GM21447 (cell line): ENCODE results near the gene HDAC10.

Source experiments
- ATAC-seq: cut with Tn5 transposase; IDR thresholded peaks from one replicate; pipeline ENCODE4 v1.9.1; 2021; ENCODE audit not compliant: unreplicated experiment

The HDAC10 gene

DNA sequence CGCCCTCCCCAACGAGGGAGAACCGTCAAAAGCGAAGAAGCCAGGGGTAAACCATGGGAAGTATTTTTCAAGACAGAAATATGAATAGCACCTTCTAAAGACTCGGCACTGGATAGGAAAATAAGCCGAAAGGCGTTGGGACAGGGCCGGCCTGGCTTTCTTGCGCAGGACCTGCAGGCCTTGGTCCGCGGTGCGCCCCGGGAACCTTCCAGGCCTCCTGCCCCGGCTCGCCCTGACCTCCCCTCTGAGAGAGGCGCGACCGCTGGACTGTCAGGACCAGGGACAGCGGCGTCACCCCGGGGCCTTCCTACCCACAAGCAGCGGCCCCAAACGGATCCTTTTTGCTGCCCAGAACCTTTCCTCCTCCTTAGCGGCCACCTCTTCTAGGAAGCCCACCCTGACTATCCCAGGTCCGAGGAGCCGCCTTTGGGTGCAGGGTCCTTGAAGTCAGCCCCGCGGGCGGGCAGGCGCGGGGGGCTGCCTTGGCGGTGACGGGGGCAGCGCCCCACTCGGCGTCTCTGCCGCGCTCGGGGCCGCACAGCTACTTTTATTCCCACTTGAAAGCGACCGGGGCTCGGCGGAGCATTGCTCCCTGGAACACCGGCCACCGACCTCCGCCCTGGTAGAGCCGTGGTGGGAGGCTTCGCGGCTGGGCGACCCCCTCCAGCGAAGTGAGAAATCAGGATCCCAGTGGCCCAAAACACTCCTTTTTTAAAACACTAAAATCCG lies 19.8 kb upstream of the HDAC10 start:
- ATAC-seq = no peak

DNA sequence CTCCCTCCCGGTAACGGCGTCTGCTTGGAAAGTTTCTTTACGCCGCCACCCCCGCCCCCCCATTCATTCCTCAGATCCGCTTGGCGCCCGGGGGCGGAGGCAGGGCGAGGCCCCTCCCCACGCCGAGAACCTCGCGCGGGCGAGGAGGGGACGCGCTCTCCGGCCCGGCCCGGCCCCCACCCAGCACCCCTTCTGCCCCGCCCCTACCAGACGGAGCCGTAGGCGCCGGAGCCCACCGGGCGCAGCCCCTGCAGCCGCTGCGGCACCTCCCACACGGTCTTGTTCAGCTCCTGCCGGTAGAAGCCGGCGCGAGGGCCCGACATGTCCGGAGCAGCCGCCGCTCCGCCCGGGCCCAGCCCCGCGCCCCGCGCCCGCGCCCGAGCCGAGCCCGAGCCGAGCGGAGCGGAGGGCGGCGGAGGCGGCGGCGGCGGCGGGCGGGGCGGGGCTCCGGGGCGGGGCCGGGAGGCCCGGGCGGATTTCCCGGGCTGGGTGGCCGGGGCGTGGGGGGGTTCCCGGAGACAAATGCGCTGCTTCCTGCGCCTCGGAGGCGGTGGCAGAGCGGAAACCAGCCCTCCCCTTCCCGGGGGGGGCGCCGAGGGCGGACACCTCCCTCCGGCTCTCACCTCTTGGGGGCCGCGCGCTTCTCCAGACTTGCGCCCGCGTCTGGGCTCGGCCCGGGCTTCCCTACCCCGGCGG lies 19.1 kb upstream of the HDAC10 start, which contains the start of gene MAPK11:
TSS of gene MAPK11 (minus strand) at position 411 of the 696 bp plus-strand sequence. CDS start at position 323, 88 bp downstream.
- ATAC-seq = no peak

DNA sequence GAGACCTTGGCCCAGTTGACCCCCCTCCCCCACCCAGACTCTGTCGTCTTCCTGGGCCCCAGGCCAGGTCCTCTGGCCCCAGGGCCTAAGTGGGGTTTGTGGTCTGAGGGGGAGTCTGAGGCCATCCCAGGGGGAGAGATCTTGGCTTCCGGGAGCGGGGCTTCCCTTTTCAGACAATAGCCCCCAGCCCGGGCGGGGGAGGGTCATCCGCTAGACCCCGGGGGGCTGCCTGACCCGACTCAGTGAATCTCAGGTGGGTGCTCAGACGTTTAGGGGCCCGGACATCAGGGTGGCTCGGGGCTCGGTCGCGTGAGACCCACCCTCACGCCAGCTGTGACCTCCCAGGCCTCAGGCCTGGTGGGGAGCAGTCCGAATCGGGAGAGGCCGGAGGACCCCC lies 18.5 kb upstream of the HDAC10 start:
- no peak for ATAC-seq

DNA sequence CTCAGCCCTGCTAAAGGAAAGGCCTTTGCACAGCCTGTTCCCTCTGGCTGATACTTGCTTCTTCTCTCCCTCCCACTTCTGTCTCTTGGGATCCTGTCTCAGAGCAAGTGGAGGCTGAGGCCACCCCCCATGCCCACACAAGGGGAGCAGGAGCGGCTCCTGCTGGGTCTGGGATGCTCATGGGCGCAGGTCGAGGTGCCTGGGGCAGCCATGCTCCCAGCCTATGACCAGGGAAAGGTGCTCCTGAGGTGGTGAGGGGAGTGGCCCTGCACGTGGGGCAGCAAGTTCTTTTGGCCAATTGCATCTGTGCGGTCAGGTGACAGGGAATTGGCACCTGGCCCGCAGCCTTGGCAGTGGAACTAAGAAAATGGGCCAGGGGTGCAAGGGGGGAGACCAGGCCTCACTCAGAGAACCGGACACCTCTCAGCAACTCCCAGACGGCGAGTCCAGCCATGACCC lies 17.6 kb upstream of the HDAC10 start:
- ATAC-seq = no peak

DNA sequence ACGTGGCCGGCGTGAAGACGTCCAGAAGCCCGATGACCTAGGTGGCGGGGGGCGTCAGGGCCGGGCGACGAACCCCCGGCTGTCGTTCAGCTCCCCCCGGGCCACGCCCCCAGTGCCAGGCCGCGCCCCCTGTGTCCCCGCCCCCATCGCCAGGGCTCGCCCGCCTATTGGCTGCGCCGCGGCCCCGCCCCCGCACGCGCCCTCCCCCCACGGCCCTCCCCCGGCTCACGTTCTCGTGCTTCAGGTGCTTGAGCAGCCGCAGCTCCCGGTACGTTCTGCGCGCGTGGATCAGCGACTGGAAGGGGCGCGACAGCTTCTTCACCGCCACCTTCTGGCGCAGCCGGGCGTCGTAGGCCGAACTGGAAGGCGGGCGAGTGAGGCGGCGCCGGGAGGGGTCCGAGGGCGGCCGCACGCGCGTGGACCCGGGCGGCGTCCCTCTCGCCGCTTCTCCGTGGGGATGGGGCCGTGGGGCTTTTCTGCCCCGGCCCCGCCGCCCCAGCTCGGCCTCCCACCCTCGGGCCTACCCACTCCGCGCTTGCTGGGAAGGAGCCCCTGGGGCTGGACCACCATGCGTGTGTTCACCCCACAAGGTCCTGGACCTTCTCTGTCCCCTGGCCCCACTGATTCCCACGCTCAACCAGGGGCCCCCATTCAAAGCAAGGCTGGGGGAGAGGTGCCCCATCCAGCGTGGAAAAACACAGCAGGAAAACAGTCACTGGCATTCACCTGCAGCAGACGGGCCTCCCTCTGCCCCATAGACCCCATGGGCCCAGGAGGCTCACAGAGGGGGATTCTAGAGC lies 16.7 kb upstream of the HDAC10 start:
- ATAC-seq = no peak

DNA sequence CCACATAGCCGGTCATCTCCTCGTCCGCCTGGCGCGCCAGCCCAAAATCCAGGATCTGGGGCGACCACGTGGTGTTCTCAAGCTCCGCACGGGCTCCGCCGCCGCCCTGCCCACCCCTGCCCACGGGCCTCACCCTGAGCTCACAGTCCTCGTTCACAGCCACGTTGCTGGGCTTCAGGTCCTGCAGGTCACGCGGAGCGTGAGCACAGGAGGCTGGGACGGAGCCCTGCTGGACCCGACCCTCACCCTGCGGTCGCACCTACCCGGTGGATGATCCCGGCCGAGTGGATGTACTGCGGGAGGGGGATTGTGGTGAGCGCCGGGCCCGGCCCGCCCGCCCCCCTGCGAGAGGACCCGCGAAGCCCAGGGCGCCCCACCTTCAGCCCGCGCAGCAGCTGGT lies 15.9 kb upstream of the HDAC10 start:
- ATAC-seq = no peak

DNA sequence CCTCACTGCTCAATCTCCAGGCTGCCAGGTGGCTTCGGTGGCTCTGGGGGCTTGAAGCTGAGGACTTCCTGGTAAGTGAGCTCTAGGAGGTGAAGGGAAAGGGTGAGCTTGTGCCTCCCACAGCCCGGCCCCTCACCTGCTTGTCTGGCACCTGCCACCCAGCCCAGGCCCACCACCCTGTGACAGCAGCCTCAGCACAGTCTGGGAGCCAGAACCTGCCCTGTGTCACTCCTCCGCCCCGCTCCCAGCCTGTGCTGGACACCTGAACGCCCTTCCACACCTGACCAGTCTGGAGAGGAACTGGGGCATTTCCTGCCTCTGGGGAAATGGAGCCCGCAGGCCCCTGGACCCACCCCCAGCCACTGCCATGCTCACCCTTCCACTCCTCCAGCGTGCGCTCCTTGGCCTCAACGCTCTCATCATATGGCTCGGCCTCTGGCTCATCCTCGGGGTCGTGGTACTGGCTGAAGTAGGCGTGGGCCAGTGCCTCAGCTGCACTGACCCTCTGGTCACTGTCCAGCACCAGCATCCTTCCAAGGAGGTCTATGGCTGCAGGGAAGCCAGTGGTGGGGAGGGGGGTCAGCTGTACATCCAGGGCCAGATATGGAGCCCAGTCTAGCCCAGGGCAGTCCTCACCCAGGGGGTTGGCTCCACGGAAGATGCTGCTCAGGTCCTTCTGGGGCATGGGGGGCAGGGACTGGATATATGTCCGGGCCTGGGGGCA lies 14.0 kb upstream of the HDAC10 start:
- no peak for ATAC-seq

DNA sequence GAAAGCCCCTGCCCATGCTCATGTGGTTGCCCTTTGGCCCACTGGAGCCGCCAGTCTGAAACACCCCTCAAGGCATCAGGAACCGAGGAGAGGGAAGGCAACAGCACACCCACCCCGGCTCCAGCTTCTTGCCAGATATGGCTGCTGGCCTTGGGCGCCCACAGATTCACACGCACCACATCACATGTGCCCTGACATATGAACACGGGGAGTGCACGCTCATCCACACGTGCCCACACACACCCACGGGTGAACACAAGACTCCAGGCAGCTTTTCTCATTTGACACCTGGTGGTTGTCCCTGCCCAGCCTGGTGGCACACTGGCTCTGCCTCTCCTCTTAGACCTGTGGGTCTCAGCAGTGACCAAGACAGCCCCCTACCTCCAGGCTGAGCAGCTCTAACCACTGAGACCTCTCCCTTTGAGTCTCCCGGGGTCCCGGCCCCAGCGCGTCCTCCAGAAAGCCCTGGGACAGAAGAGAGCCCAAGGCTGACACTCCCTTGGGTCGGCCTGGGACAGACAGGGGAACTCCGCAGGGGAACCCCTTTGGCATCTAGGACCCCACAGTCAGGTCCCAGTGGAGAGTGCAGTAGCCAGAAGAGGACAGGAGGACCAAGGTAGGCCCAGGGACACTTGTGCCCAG lies 13.2 kb upstream of the HDAC10 start:
- no peak for ATAC-seq

DNA sequence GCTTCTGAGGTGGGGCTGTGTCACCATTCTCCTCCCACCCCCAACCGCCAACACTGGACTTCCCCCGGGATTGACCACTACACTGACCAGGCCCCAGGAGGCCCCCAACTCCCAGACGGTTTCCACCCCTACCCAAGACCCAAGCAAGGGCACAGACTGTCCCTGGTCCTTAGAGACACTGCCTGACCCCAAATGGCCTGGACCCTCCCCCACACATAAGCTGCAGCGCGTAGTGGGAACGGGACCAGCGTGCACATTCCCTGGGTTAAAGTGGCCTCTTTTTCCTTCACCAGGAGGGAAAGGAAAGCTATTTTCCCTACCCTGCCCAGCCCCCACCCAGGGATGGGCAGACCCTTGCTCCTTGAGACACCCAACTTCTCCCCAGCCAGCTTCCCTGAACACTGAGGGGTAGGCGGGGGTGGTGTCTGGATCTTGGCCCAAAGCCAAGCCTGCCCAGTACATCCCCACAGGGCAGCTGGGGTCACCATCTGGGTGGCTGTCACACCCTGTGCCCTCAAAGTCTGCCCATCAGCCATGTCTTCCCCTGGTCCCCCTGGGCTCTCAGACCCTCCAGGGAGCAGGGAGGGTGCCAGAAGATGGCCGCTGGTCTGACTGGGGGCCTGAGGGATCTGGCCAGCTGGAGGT lies 12.0 kb upstream of the HDAC10 start:
- ATAC-seq = no peak

DNA sequence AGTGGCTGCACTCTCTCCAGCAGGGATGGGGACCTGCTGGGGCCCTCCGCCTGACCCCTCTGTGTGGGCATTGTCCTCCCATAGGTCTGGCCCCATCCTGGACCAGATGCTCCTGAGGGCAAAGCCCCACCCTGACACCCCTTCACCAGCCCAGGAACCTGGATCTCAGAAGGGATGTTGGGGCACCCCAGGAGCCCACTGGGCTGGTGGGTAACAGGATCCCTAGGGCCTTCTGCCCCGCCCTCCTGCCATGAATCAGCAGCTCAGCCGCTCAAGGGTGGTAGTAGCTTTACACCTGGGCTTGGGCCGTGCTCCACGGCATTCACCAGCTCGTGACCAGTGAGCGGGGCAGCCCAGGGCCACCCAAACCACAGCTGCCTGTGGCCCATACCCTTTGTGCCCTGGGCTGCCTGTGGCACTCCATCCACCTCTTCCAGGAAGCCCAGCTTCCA lies 11.4 kb upstream of the HDAC10 start:
- no peak for ATAC-seq

DNA sequence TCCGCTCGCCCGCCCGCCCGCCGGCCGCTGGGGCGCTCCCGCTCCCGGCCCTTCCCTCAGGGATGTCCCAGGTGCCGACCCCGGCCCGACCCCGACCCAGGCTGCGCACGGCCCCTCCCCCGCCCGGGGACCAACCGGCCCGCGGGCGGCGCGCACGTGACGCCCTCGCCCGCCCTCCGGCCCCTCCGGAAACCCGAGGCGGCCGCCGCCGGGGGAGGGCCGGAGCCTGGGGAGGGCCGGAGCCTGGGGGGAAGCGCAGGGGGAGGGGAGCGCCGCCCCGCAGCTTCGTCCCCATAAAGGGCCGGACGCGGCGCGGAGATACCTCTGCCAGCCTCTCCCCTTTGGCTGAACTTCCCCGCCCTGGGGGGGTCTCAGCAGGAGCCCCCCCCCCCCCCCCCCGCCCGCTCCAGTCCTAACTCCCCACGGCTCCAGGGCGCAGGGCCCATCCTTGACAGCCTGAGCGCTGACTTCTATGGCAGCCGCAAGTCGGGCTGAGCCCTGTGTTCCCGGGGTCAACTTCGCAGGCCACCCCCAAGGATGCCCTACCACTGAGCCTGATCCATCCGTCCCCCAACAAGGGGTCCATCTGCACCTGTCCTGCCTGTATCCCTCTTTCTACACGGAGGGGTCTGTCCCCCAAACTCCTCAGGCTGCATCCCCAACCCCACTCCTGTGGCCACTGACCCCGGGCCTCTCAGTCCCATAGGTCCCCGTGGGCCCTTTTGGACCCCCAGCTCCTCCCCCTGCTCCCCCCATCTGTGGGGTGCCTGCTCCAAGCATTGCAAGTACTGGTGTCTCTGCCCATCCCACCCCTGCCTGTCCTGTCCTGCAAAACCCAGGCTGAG lies 10.8 kb upstream of the HDAC10 start, which contains the start of gene MAPK12:
TSS of gene MAPK12 (minus strand) at position 69 of the 845 bp plus-strand sequence. CDS start 174 bp downstream, outside the sequence.
- no peak for ATAC-seq

DNA sequence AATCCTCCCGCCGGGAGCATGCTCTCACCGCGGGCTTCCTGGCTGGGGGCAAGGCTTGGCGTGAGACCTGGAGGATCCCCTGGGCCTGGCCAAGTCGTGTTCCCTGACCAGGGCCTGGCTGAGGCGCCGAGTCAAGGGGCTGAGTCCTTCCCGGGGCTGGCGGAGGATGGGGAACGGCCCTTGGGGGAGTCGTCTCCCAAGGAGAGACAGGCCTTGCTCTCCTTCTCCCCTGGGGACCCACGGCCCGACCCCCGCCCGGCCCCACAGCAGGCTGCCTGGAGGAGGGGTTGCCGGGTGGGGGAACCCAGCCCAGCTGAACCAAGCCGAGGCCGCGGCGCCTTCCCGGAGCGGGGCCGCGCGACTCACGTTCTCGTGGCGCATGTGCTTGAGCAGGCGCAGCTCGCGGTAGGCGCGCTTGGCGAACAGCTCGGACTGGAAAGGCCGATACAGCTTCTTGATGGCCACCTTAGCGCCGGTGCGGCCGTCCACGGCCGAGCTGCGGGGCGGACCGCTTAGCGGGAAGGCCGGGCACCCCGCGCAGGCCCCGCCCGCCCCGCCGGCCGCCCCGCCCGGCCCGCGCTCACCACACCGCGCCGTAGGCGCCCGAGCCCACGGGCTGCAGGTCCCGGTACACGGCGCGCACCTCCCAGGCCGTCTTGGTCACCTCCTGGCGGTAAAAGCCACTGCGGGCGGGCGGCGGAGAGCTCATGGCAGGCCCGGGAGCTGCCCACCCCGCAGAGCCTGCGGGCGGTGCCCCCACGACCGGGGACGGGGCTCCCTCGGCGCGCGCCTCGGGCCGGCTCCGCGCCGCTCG lies 9.9 kb upstream of the HDAC10 start:
- ATAC-seq = no peak

DNA sequence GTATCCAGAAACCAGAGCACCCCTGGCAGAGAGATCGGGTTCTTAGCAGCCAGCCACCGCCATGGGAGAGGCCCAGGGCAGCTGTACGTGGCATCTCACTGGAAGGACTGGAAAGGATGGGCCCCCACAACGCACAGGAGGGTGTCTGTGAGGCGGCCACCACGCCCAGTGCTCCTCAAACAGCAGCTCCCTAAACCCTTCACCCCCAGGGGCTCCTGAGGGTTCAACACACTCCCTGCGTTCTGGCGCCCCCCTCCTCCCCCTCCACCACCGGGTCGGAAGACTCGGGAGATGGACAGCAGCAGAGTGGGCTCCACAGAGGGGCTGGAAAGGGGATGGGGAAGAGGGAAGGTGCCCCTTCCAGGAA lies 9.4 kb upstream of the HDAC10 start:
- ATAC-seq = no peak

DNA sequence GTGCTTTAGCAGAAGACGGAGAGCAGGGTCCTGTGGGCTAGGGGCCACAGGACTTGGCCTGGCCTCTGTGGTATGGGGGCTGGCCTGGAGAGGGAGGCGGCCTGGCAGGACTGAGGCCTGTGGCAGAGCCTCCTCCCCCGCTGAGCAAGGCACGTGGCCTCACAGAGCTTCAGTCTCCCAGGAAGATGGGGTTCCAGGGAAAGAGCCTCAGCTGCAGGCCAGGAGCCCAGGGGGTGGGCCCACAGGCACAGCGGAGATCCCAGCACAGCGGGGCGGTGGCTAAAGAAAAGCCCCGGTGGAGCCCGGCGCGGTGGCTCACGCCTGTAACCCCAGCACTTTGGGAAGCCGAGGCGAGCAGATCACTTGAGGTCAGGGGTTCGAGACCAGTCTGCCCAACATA lies 8.2 kb upstream of the HDAC10 start:
- ATAC-seq = no peak

DNA sequence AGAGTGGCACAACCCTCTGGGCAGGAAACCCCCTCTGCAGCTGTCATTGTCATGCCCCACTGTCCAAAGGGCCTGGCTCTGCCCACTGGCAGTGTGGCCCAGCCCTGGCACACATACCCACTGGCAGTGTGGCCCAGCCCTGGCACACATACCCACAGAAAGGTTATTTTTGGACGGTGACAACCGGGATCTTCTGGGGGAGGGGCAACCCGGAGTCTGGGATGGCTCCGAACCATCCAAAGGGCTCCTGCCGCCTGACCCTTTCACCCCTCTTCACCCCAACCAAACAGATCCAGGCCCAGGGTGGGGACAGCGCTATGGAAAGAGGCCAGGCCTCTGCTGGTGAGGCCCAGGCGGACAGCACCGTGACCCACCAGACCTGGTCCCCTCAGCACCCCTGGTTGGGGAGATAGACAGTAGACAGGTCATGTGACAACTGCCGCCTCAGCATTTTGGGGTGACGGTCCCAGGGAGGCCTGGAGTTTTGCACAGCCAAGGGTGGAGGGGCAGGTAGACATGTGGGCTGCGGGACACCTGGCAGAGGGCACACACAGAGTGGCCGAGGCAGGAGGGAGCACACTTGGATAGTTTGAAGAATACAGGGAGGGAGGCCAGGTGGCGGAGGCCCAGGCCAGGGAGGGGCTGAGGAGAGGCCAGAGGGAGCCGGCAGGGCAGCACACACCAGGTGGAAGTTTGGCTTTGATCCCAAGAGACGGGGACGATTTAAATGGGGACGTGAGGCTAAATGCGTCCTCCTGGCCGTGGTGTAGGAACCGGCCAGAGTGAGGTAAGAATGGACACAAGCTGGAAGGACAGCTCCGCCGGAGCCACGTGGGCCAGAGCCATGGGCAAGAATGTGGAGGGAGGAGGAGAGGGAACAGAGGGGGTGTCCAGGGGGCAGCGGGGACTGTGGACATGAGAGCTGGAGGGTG lies 7.6 kb upstream of the HDAC10 start:
- ATAC-seq = no peak

DNA sequence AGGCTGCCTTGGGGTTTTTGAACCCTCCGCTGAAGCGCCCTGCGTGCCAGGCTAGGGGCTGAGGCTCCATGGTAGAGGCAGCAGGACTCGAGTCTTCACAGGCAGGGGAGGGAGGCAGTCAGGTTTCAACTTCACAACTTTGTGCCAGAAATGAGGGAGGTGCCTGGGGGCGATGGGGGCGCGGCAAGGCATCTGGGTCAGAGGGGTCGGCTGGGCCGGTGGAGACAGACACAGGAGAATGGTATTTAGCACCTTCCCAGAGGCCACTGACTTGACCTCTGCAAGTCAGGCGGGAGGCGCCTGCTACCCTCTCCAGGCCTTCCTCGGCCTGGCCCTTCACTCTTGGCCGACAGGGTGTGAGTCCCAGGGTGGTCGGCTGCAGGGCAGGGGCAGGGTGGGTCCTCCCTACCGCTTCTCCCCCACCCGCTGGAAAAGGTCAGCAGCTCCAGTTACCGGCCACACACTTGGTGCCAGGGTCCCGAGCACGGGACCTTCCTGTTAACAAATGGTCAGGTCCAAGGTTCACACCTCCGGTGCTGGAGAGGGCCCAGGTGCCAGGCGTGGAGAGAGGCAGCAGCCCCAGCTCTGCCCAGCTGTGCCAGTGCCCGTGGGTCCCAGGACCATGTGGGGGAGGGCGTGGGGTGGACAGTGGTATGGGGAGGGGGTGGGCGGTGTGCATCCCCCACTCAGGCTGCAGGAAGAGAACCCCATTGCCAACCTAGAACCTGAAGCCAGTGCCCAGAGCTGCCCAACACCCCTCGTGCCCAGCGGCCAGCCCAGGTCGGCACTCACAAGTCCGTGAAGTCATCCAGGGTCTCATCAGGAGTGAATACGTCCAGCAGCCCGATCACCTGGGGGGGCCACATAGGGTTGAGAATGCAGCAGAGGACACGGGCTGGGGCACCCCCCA lies 6.6 kb upstream of the HDAC10 start:
- ATAC-seq = no peak
